Fibroblast of pulmonary artery (primary cell): ENCODE data around the gene MT1E.
A peak's percentile ranks its signal among the peaks of the same experiment; 100 is the strongest.

Source experiments
- DNase-seq: peaks from one replicate; pipeline ENCODE4 v3.0.0-alpha.2; 2010; ENCODE audit warnings: low read depth
- H3K4me3 ChIP-seq: replicated peaks from 2 replicates; pipeline ENCODE4 v1.5.1; 2011; ENCODE audit warnings: low read depth, mild to moderate bottlenecking, control low read depth, low read length, moderate library complexity
- CTCF ChIP-seq: IDR thresholded peaks from 2 replicates; pipeline ENCODE4 v1.5.1; 2011; ENCODE audit warnings: mild to moderate bottlenecking, control low read depth, low read length, inconsistent platforms; ENCODE audit errors: missing control alignments

Gene MT1E

GRCh38 chr16:56626685-56627084 lies 1.1 kb downstream of the MT1E start:
- TF ChIP-seq CTCF: no peak
- DNase-seq: no peak
- peak overlapping the region; percentile 66 for H3K4me3 ChIP-seq

- TF ChIP-seq CTCF: no peak
- DNase-seq: no peak
- no peak overlapping the region for H3K4me3 ChIP-seq
Observed at GRCh38 chr16:56628486-56629350, 3.1 kb downstream of the MT1E start.

GRCh38 chr16:56629531-56629930 lies 4.0 kb downstream of the MT1E start:
- no peak for TF ChIP-seq CTCF
- DNase-seq: no peak
- no peak overlapping the region for H3K4me3 ChIP-seq

- no peak for DNase-seq
- no peak for TF ChIP-seq CTCF
- no peak overlapping the region for H3K4me3 ChIP-seq
Observed at GRCh38 chr16:56630134-56630533, 4.6 kb downstream of the MT1E start.

- no peak overlapping the region for H3K4me3 ChIP-seq
- no peak for DNase-seq
- no peak for TF ChIP-seq CTCF
Observed at GRCh38 chr16:56631197-56631596, 5.6 kb downstream of the MT1E start.

- peak overlapping the region; percentile 43 for H3K4me3 ChIP-seq
- no peak for DNase-seq
- TF ChIP-seq CTCF: no peak
Observed at GRCh38 chr16:56631832-56632155, 6.2 kb downstream of the MT1E start.

- TF ChIP-seq CTCF: no peak
- H3K4me3 ChIP-seq: peak within 1 kb of the TSS; percentile 43
- DNase-seq: no peak
Observed at GRCh38 chr16:56632156-56632847, 6.7 kb downstream of the MT1E start, which contains the start of gene MT1M. Gene MT1M (plus strand): TSS chr16:56632659. CDS start chr16:56632732, 73 bp downstream.
